Measurements from ENCODE around the gene DCPS.
"Not testable (repeated sequence)": the region's sequence is repeated elsewhere in the genome, so short reads cannot be mapped to it uniquely, and the experiment has no call there.

- TF ChIP-seq CTCF (IDR thresholded peaks at IDR 0.05 in 2 of 3, conservative IDR thresholded peaks at IDR 0.05 in 1 of 3; ENCODE audit: borderline replicate concordance in 1 of 3, insufficient read depth in 1 of 3, low read depth in 2 of 3, low read length in 2 of 3); SP1 (IDR thresholded peaks at IDR 0.05; ENCODE audit: low read depth); JUND (IDR thresholded peaks at IDR 0.05); TCF7L2 (IDR thresholded peaks at IDR 0.05; ENCODE audit: borderline replicate concordance, extremely low read depth, insufficient read depth, insufficient read length); RAD21 (IDR thresholded peaks at IDR 0.05; ENCODE audit: low read depth); POLR2AphosphoS5 (IDR thresholded peaks at IDR 0.05; ENCODE audit: low read depth, low read length); EGR1 (IDR thresholded peaks at IDR 0.05; ENCODE audit: low read depth); MAX (IDR thresholded peaks at IDR 0.05); POLR2A (IDR thresholded peaks at IDR 0.05; ENCODE audit: borderline replicate concordance, extremely low read depth, insufficient read depth, insufficient read length); ZBTB33 (IDR thresholded peaks at IDR 0.05; ENCODE audit: extremely low read depth, insufficient replicate concordance, low read length); EZH2 (IDR thresholded peaks at IDR 0.05); SRF (IDR thresholded peaks at IDR 0.05; ENCODE audit: low read depth): not testable (repeated sequence)
- TF ChIP-seq, protein P1, sequence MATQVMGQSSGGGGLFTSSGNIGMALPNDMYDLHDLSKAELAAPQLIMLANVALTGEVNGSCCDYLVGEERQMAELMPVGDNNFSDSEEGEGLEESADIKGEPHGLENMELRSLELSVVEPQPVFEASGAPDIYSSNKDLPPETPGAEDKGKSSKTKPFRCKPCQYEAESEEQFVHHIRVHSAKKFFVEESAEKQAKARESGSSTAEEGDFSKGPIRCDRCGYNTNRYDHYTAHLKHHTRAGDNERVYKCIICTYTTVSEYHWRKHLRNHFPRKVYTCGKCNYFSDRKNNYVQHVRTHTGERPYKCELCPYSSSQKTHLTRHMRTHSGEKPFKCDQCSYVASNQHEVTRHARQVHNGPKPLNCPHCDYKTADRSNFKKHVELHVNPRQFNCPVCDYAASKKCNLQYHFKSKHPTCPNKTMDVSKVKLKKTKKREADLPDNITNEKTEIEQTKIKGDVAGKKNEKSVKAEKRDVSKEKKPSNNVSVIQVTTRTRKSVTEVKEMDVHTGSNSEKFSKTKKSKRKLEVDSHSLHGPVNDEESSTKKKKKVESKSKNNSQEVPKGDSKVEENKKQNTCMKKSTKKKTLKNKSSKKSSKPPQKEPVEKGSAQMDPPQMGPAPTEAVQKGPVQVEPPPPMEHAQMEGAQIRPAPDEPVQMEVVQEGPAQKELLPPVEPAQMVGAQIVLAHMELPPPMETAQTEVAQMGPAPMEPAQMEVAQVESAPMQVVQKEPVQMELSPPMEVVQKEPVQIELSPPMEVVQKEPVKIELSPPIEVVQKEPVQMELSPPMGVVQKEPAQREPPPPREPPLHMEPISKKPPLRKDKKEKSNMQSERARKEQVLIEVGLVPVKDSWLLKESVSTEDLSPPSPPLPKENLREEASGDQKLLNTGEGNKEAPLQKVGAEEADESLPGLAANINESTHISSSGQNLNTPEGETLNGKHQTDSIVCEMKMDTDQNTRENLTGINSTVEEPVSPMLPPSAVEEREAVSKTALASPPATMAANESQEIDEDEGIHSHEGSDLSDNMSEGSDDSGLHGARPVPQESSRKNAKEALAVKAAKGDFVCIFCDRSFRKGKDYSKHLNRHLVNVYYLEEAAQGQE (IDR thresholded peaks at IDR 0.05; ENCODE audit: low read depth) = not testable (repeated sequence)
- TF ChIP-seq, protein P2, sequence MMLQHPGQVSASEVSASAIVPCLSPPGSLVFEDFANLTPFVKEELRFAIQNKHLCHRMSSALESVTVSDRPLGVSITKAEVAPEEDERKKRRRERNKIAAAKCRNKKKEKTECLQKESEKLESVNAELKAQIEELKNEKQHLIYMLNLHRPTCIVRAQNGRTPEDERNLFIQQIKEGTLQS (IDR thresholded peaks at IDR 0.05) = not testable (repeated sequence)
Observed at GRCh38 chr11:126382641-126383040, 78.8 kb downstream of the DCPS start.
